NCI-H1436 (cell line): ENCODE data around the gene NUP210.

ENCODE experiments used
- DNase-seq: peaks from one replicate; lab custom pipeline; 2025; lab: John Stamatoyannopoulos, UW

Gene NUP210

DNA sequence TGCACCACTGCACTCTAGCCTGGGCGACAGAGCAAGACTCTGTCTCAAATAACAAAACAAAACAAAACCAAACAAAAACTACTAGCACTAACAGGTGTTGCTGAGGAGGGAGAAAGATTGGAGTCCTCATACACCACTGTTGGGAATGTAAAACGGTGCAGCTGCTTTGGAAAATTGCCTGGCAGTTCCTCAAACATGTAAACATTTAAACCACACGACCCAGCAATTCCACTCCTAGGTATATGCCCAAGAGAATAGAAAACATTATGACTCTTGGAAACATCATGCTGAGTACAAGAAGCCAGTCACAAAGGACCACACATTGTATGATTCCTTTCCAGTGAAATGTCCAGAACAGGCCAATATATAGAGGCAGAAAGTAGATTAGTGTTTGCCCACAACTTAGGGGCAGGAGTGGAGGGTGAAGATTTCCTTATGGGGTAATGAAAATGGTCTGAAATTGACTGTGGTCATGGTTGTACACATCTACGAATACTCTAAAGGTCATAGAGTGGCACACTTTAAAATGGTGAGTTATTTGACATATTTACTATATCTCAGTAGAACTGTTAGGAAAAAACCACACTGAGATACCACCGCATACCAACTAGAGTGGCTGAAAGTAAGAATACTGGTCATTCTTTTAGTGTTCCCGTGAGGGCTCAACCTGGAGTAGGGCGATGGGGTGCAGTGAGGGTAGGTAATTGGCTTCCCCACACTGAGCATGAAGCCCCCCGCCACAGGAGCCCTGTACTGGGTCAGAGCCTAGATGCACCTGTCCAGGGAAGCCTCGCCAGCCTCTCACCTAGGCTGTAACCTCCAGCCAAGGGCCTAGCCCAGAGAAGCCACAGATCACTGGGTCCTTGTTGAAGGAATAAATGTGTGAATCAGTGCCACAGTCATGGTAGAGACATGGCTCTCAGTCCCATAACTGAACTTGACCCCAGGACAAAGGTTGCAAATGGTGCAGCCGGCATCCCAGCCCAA, 131.1 kb downstream of the NUP210 start:
- DNase-seq: no peak

- DNase-seq: no peak
Observed at GRCh38 chr3:13287833-13288232, 132.3 kb downstream of the NUP210 start.

- no peak for DNase-seq
Observed at GRCh38 chr3:13286873-13287272, 133.2 kb downstream of the NUP210 start.

DNA sequence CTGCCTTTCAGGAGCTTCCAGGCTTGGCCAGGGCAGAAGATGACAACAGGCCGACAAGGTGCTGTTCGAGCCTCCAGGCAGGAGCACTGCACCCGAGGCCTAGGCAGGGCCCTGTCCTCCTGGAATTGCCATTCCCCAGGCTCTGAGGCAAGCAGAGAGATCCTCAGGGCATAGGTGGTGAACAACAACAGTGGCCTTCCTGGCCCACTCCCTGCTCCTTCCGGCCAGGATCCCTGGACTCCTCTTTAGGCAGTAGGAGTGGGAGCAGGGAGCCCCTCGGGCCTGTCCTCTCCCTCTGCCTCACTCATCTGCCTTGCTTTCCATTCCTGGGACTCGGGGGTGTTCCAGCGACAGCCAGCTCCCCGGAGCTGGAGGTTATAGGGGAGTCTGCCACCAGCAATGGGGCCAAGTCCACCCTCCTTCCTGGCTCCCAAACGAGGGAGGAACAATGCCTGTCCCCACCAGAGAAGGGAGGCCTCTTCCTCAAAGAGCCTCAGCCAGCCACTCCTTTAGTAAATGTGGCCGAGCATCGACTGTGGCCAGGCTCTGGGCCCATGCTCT, 135.0 kb downstream of the NUP210 start:
- no peak for DNase-seq

DNA sequence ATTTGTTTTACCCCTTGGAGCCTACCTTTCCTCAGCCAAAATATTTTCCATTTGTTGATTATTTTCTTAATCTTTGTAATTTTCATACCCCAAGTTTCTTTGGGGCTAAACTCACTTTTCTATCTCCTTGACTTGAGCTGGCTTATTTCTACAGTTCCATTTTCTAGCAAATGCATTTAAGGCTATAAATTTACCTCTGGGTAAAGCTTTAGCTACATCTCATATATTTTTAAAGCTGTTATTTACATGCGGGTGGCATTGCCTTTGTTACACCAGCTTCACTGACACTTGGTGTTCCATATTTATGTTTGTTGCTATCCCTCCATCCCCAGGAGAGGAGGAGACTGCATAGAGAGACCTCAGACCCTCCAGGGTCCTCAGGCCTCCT, 136.3 kb downstream of the NUP210 start:
- DNase-seq: no peak

DNA sequence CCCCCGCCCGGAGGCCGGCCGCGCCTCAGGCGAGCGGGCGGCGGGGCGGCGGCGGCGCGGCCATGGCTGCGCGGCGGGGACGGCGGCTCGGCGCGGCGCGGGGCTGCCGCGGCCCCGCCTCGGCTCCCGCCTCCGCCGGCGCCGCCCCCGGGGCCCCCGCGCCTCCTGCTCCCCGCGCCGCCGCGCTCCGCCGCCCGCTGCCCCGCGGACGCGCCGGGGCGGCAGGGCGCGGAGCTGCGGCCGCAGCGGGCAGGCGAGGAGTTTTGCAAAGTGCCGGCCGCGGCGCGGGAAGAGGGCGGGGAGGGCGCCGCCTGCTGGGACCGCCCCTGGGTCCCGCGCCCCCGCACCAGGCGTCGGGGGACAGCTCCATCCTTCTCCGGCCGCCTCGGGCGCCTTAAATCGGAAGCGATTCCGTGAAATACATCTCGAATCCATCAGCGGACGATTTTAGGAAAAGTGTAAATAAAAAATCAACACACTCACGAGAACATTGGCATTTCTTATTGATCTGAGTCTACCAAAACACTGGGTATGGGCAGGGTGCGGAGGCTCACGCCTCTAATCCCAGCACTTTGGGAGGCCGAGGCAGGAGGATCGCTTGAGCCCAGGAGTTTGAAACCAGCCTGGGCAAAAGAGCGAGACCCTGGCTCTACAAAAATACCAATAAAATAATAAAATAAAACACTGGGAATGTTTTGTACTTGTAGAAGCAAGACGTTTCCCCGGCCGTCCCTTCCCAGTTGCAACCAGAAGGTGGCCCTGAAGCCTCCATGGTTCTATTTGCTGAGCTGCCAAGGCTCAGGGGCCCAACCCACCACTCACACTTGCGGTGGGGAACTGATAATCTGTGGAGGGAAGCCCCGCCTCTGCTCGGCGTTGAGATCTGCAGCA, 136.9 kb downstream of the NUP210 start:
- DNase-seq: no peak

- no peak for DNase-seq
Observed at GRCh38 chr3:13282358-13282985, 137.7 kb downstream of the NUP210 start.

GRCh38 chr3:13281507-13282357, 138.4 kb downstream of the NUP210 start:
- DNase-seq: no peak

- no peak for DNase-seq
Observed at GRCh38 chr3:13280811-13281506, 139.2 kb downstream of the NUP210 start.

- no peak for DNase-seq
Observed at GRCh38 chr3:13280122-13280790, 139.9 kb downstream of the NUP210 start.

DNA sequence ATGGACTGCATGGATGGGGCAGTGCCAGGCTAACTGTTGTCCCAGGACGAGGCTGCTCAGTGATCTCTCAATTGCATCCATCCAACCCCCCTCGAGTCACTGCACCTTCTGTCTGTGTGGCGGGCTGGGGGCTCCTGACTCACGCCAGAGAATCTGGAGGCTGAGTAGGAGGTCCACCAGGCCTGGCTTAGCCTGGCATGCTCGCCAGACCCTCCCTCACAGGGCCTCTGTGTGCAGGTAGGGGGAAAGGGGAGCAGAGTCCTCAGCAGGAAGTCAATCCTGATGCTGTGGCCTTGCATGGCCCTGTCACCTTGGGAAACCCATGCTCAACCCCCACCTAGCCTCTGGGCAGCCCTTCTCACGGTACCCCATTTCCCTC, 140.6 kb downstream of the NUP210 start:
- no peak for DNase-seq

DNA sequence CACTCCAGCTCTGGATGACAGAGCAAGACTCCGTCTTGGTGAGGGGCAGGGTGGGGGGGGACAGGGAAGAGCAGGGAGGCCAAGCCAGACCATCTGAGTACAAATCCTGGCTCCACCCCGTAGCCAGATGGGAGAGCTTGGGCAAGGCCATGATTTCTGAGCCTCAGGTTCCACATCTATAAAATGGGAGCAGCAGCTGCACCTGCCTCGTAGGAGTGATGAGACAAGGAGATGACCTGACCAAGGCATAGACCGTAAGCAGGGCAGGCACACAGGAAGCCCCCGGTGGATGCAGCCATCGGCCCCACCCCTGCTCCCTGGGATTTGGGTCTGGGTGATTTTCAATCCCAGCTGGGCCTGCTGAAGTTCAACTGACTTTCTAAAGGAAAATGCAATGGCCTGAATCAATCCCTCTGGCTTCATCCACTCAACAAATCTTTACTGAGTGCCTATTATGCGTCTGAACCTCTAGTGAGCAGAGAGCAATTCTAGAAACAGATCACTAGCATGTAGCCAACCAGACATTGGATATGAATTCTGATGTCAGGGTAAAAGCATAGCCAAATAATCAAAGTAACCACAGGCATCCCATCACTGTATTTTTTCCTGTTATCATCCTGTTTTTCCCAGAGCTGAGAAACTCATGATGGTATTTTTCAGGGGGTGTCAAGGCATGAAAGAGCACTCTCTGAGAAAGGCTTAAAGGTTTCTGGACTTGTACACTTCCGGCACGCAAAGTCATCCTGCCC, 141.2 kb downstream of the NUP210 start:
- DNase-seq: no peak

DNA sequence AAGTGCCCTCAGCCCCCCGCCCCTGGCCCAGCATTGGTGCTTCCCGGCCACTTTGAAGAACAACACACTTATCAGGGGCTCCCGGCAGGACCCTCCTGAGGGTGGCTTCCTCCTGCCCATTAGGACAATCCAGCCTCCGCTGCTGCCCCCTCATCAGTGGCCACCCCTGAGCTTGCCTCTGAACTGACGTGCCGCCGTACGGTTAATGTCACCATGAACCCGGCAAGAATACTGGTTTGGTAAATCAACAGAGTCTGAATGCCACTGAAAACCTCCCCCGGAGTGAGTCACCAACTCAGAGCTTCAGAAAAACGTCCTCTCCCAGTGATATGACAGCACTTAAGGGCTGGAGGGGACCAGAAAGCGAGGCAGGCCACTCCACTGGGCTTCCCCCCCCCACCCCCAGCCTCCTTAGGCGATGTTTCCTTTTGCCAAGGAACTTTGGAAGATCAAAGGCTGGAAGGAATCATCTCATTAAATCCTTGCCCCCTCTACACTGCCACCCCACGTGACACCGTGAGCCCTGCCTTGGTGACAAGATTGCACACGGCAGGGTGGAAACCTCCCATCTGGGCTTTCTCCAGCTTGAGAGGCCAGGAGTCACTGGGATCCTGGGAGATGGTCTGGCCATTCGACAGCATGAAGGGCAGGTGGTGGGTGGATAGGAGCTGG, 142.1 kb downstream of the NUP210 start:
- DNase-seq: no peak

GRCh38 chr3:13277196-13277813, 142.8 kb downstream of the NUP210 start:
- DNase-seq: no peak

- no peak for DNase-seq
Observed at GRCh38 chr3:13276438-13277195, 143.5 kb downstream of the NUP210 start.

DNA sequence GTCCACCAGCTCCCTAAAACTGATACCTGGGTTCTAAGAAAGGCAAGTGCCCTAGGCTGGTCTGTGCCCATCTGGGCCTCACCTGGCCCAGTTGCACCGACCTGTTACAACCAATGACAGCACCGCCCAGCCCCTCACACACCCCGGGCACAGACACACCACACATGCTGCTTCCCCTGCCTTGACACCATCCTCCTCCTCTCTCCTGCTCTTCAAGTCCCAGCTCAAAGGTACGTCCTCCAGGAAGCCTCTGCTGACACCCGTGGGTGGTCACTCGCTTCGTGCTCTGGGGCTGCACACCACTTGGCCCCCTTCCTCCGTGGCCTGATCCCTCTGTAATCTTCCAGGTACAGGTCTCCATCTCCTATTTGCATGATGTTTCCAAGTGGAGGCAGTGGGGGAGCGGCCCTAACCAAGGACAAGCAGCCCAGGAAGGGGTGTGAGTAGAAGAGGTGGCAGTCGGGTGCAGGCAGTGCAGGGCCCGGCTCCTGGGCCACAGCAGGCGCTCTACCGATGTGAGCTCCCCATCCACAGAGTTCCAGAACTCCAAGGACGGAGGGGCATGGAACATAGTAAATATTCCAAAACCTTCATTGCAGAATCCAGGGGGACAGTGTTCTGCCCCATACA, 144.6 kb downstream of the NUP210 start:
- DNase-seq: no peak
